Right lobe of liver (tissue), 6 donors: Measurements from ENCODE around the gene TNXB. TPM values are rescaled to one million over a fixed set of nuclear protein-coding genes. Genes with fewer than 3 reads are reported as not detected.

ENCODE experiments used
- ATAC-seq, 4 donors: fragments of 200-7000 bp; cut with Tn5 transposase; one replicate each; pipeline ENCODE4 v1.9.1; 2020; ENCODE audit warnings: mild to moderate bottlenecking in 4 of 4, moderate library complexity in 4 of 4
- DNase-seq, 3 donors: peaks; one replicate each; pipeline ENCODE4 v3.0.0-alpha.2; 2020
- H3K27ac ChIP-seq, 3 donors: fragments of 200-600 bp; one replicate each; pipeline ENCODE4 v1.8.0; 2022
- H3K27me3 ChIP-seq, 2 donors: fragments of 200-600 bp; one replicate each; pipeline ENCODE4 v1.8.0; 2022
- H3K36me3 ChIP-seq, 4 donors: fragments of 200-600 bp; sonication (generic) in 1 of 4; one replicate each; pipeline versions ENCODE4 v1.5.1 to v1.8.0; 2017 to 2022; ENCODE audit warnings: control low read depth in 1 of 4
- H3K4me1 ChIP-seq, 4 donors: fragments of 200-600 bp; sonication (generic) in 1 of 4; one replicate each; pipeline versions ENCODE4 v1.5.1 to v1.8.0; 2017 to 2022; ENCODE audit warnings: control low read depth in 1 of 4
- H3K4me3 ChIP-seq, 3 donors: fragments of 200-600 bp; one replicate each; pipeline ENCODE4 v1.8.0; 2022
- H3K9me3 ChIP-seq, 4 donors: fragments of 200-600 bp; sonication (generic) in 1 of 4; one replicate each; pipeline versions ENCODE4 v1.5.1 to v1.8.0; 2017 to 2022; ENCODE audit warnings: control low read depth in 1 of 4
- POLR2A ChIP-seq: fragments of 450-650 bp; IDR thresholded peaks from one replicate; pipeline ENCODE4 v1.6.1; 2017; ENCODE audit warnings: antibody characterized with exemption, mild to moderate bottlenecking
- WGBS: methylation state at CpG from one replicate; pipeline ENCODE4 v1.1.6; 2018; ENCODE audit warnings: low coverage, low lambda C conversion rate; ENCODE audit not compliant: insufficient coverage; ENCODE audit errors: missing lambda C conversion rate; 5-methylcytosine and 5-hydroxymethylcytosine counted together
- intact Hi-C, 2 donors: fragments of 100-400 bp; cut with DNase I; formaldehyde crosslinking; loops; one replicate each; pipeline versions ENCODE4 v1.11.2 to v1.14.1; 2022
- total RNA-seq, 6 experiments: library from RNA; depleted of rRNA in 2 of 6; stranded (reverse); fragments of >200 nt in 2 of 6; fragmentation: NEBNext Ultra II Directional in 3 of 6; extraction: Animal tissue kit (Norgen Biotek cat#: 25700) in 3 of 6; gene quantifications; one replicate each; pipeline versions ENCODE4 v1.1.0 to v1.2.4, GENCODE V29; 2016 to 2023
- TF ChIP-seq, protein P1 (sequence below), 4 donors: fragments of 200-600 bp in 3 of 4; fragments of 450-650 bp in 1 of 4; IDR thresholded peaks; one replicate each; pipeline versions ENCODE4 v1.5.1 to v1.8.0; 2016 to 2022; ENCODE audit warnings: antibody characterized with exemption in 4 of 4, mild to moderate bottlenecking in 2 of 4
- donor health status: DM: no; HTN: yes; CAD: no.
- donor health status: DM: no; HTN: no; CAD: no.
- donor health status: DM: no; HTN: no; CAD: no.
- donor health status: DM: no; HTN: yes; CAD: no.
- donor health status: DM: no; HTN: yes; CAD: no.

TNXB gene
- total RNA-seq, 6 experiments from 2014 or later = 7.2 to 28.3 (median 10.3) TPM

DNA sequence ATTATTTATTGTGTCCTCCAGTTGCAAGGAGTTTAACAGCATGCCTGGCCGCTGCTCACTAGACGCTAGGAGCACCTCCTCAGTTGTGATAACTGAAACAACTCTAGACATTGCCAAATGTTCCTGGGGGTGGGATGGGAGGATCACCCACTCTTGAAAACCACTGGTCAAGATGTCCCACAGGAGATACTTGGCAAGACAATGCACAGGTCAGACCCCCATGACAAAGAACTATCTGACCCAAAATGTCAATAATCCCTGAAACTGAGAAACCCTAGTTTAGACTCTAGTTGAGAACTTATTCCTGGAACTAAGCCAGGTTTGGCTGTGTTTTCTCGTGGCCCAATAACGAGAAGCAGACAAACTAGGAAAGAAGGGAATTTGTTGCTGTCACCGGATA lies 30.5 kb upstream of the TNXB start:
- H3K27ac ChIP-seq = no peak overlapping the region
- ATAC-seq (no peak), DNase-seq (no peak)
- H3K9me3 ChIP-seq = no peaks in the 10 kb centered on the region
- TF ChIP-seq, protein P1, sequence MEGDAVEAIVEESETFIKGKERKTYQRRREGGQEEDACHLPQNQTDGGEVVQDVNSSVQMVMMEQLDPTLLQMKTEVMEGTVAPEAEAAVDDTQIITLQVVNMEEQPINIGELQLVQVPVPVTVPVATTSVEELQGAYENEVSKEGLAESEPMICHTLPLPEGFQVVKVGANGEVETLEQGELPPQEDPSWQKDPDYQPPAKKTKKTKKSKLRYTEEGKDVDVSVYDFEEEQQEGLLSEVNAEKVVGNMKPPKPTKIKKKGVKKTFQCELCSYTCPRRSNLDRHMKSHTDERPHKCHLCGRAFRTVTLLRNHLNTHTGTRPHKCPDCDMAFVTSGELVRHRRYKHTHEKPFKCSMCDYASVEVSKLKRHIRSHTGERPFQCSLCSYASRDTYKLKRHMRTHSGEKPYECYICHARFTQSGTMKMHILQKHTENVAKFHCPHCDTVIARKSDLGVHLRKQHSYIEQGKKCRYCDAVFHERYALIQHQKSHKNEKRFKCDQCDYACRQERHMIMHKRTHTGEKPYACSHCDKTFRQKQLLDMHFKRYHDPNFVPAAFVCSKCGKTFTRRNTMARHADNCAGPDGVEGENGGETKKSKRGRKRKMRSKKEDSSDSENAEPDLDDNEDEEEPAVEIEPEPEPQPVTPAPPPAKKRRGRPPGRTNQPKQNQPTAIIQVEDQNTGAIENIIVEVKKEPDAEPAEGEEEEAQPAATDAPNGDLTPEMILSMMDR (IDR thresholded peaks at IDR 0.05) = no peak
- TF ChIP-seq POLR2A = no peak
- H3K27me3 ChIP-seq = no peaks in the 10 kb centered on the region
- H3K4me1 ChIP-seq = peaks cover 0 to 9% (median 0%) of the 10 kb centered on the region in 4 donors
- no peaks in the 10 kb centered on the region for H3K36me3 ChIP-seq
- intact Hi-C loops = no loop called here
- WGBS = 52% methylated on average over 4 of the region's 5 CpGs
- no peak overlapping the region for H3K4me3 ChIP-seq

DNA sequence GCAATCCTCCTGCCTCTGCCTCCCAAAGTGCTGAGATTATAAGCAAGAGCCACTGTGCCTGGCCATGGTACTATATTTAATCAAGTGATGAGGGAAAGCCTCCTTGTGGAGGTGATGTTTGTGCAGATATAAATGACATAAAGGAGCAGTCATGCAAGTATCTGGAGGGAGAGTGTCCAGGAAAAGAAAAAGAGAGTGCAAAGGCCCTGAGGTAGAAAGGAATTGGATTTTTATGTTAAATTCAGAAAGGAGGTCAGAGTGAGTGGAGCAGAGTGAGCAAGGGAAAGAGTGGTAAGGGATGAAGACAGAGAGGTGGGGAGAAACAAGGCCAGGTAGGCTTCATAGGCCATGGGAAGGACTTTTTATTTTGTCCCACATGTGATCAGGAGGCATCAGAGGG lies 28.3 kb upstream of the TNXB start:
- H3K4me3 ChIP-seq = no peak overlapping the region
- TF ChIP-seq, protein P1 (IDR thresholded peaks at IDR 0.05) = no peak
- TF ChIP-seq POLR2A = no peak
- no peaks in the 10 kb centered on the region for H3K27me3 ChIP-seq
- ATAC-seq = no peak
- intact Hi-C loops = no loop called here
- no peak overlapping the region for H3K27ac ChIP-seq
- no peaks in the 10 kb centered on the region for H3K36me3 ChIP-seq
- DNase-seq = no peak
- no peaks in the 10 kb centered on the region for H3K9me3 ChIP-seq
- peaks cover 0 to 9% (median 0%) of the 10 kb centered on the region in 4 donors for H3K4me1 ChIP-seq

DNA sequence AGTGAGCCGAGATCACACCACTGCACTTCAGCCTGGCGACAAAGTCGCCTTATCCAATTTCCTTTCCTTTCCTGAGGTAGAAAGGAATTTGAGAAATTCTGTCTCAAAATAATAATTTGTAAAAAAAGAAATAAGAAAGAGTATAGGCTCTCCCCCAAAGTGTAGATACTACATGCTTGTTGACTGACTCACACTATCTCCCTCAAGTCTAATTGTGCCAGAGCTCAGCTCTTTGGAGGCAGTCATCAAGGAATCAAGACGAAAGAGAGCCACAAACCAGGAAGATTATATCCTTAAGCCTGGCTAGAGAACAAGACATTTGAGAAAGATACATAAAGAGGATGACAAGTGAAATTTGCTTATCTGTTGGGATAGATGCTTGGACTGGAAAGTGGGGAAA lies 24.6 kb upstream of the TNXB start:
- intact Hi-C loops = no loop called here
- no peak overlapping the region for H3K27ac ChIP-seq
- H3K9me3 ChIP-seq = no peaks in the 10 kb centered on the region
- no peaks in the 10 kb centered on the region for H3K27me3 ChIP-seq
- TF ChIP-seq, protein P1 (IDR thresholded peaks at IDR 0.05) = no peak
- no peak for TF ChIP-seq POLR2A
- H3K4me1 ChIP-seq = peaks cover 0 to 10% (median 4%) of the 10 kb centered on the region in 4 donors
- no peak overlapping the region for H3K4me3 ChIP-seq
- no peaks in the 10 kb centered on the region for H3K36me3 ChIP-seq
- 84% methylated on average over 4 of the region's 4 CpGs for WGBS
- DNase-seq = no peak
- ATAC-seq = no peak

DNA sequence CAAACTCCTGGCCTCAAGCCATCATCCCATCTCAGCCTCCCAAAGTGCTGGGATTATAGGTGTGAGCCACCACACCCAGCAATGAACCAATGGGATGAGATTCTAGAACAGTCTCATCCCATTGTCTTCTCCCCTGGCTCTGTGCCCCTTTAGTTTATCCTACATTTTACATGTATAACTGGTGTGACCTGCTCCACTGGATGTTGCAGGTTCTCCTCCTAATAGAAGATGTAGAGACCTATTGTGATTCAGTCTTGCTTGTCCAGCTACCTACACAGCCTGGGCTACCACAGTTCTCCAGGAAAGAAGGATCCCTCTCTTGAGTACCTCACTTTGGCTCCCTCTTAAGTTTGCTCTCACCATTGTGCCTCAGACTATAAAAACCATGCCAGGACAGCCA lies 23.0 kb upstream of the TNXB start:
- DNase-seq = no peak
- H3K27me3 ChIP-seq = no peaks in the 10 kb centered on the region
- no peak for ATAC-seq
- H3K4me1 ChIP-seq = peaks cover 0 to 19% (median 10%) of the 10 kb centered on the region in 4 donors
- H3K4me3 ChIP-seq = no peak overlapping the region
- no peaks in the 10 kb centered on the region for H3K9me3 ChIP-seq
- TF ChIP-seq, protein P1 (IDR thresholded peaks at IDR 0.05) = no peak
- TF ChIP-seq POLR2A = no peak
- intact Hi-C loops = no loop called here
- no peaks in the 10 kb centered on the region for H3K36me3 ChIP-seq
- no peak overlapping the region for H3K27ac ChIP-seq

DNA sequence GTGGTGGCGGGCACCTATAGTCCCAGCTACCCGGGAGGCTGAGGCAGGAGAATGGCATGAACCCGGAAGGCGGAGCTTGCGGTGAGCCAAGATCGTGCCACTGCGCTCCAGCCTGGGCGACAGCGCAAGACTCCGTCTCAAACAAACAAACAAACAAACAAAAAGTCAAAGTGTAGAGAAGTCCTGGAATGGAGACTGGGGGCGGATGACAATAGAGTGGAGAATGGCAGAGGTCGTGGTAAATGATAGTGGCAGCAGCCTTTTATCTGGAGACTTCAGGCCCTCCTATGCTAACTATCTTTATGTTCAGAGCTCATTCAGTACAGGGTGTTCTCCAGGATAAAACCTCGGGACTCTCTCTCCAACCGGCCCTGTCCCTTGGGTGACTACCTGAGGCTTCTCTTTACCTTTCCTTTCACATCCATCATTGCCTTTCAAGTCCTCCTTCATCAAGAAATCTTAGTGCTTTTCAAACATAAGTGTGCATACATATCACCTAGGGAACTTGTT lies 22.4 kb upstream of the TNXB start:
- peaks cover 0 to 24% (median 13%) of the 10 kb centered on the region in 4 donors for H3K4me1 ChIP-seq
- no peaks in the 10 kb centered on the region for H3K27me3 ChIP-seq
- WGBS = 71% methylated on average over 8 of the region's 14 CpGs
- H3K4me3 ChIP-seq = no peak overlapping the region
- no peak overlapping the region for H3K27ac ChIP-seq
- intact Hi-C loops = no loop called here
- H3K9me3 ChIP-seq = no peaks in the 10 kb centered on the region
- ATAC-seq (no peak), DNase-seq (no peak)
- H3K36me3 ChIP-seq = peaks cover 0 to 2% (median under 1%) of the 10 kb centered on the region in 4 donors
- TF ChIP-seq, protein P1 (IDR thresholded peaks at IDR 0.05) = no peak
- TF ChIP-seq POLR2A = no peak
